Stimulated activated CD4-positive, alpha-beta T cell treated with anti-CD3 and anti-CD28 coated beads, Interleukin-4, amount 100 ng/mL, for 1 hour (primary cell): ENCODE measurements around the gene DNHD1.

Experiments
- DNase-seq: peaks from one replicate; pipeline ENCODE4 v3.0.0-alpha.2; 2020

The DNHD1 gene

GRCh38 chr11:6541356-6541755 is 44.3 kb downstream of the DNHD1 start:
- no peak for DNase-seq

DNA sequence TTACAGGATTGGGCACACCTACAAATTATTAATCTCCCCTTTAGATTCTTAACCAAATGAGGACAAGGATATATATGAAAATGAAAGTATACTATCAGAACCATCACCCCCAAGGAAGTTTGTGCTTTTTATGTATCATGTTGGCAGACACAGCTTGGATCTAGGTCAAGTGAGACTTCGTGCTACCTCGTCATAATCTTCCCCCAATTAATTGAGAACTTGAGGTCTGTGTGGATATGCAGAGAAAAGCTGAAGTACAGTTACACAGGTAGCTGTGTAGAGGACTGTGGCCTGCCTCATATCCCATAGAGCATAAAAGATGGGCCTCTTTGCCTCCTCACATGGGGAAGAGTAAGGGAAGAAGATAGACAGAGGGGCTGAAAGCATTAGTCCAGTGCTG is 45.6 kb downstream of the DNHD1 start:
- DNase-seq = no peak

DNA sequence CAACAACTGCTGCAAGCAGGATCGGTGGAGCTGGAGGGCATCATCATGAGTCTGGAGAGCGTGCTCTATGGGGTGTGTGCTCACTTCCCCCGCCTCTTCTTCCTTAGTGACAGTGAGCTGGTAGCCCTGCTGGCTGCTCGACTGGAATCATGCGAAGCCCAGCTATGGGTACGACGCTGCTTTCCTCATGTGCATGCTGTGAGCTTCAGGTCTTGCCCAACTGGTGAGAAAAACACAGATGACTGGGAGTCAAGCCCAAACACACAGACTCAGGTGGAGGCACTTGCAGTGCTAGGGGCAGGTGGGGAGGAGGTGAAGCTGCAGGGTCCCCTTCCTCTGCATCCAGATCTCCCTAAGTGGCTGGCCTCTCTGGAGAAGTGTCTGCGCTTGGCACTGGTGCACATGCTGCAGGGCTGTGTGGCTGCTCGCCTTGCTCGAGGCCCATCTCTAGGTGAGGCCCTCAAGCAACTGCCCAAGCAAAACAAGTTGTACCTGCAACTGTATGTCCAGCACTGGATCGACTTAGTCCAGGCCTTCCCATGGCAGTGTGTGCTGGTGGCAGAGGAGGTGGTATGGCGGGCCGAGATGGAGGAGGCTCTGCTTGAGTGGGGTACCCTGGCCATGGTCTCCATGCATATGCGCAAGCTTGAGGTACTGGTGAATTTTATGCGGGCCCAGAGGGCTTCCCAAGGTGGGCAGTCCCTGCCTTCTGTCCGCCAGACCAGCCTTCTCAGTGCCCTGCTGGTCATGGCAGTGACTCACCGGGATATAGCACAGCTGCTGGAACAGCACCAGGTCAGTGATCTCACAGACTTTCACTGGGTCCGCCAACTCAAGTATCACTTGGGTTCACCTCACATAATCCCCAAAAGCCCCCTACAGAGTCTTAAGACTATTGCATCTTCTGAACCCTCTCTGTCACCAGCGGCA is 48.1 kb downstream of the DNHD1 start:
- no peak for DNase-seq

DNA sequence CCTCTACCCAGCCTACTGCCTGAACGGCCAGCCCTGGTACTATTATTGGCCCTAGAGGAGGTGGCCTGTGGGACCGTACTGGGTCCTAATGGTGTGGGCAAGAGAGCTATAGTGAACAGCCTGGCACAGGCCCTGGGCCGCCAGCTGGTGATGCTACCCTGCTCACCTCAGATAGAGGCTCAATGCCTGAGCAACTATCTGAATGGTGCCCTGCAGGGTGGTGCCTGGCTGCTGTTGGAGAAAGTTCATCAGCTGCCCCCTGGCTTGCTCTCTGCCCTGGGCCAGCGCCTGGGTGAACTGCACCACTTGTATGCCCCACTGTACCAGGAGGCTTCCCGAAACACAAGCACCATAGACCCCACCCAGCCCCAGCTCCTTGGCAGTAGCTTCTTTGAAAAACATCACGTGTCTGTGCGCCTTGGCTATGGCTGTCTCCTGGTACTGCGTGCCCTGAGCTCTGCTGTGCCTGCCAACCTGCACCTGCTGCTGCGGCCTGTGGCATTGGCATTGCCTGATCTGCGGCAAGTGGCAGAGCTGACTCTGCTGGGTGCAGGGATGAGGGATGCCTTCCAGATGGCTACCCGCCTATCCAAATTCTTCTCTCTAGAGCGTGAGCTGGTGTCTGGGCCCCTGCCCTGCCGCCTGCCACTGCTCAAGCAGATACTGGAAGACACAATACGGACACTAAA is 49.0 kb downstream of the DNHD1 start:
- no peak for DNase-seq

DNA sequence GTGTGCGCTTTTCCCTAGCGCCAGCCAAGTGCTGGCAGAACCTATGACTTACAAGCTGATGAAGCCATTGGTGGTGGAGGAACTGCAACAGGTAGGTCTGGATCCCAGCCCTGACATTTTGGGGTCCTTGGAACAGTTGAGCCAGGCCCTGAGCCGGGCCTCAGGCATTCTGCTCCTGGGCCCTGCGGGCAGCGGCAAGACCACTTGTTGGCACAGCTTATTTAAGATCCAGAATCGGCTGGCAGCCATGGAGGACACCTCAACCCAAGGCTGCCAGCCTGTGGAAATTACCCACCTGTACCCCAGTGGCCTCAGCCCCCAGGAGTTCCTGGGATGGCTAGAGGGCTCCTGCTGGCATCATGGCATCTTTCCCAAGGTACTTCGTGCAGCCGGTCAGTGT is 49.7 kb downstream of the DNHD1 start:
- DNase-seq = no peak

GRCh38 chr11:6547177-6547576 is 50.1 kb downstream of the DNHD1 start:
- no peak for DNase-seq

GRCh38 chr11:6548121-6548520 is 51.0 kb downstream of the DNHD1 start:
- DNase-seq = no peak

GRCh38 chr11:6548641-6549040 is 51.6 kb downstream of the DNHD1 start:
- DNase-seq = no peak

- DNase-seq = no peak
Observed at GRCh38 chr11:6553634-6554033, 56.6 kb downstream of the DNHD1 start.

DNA sequence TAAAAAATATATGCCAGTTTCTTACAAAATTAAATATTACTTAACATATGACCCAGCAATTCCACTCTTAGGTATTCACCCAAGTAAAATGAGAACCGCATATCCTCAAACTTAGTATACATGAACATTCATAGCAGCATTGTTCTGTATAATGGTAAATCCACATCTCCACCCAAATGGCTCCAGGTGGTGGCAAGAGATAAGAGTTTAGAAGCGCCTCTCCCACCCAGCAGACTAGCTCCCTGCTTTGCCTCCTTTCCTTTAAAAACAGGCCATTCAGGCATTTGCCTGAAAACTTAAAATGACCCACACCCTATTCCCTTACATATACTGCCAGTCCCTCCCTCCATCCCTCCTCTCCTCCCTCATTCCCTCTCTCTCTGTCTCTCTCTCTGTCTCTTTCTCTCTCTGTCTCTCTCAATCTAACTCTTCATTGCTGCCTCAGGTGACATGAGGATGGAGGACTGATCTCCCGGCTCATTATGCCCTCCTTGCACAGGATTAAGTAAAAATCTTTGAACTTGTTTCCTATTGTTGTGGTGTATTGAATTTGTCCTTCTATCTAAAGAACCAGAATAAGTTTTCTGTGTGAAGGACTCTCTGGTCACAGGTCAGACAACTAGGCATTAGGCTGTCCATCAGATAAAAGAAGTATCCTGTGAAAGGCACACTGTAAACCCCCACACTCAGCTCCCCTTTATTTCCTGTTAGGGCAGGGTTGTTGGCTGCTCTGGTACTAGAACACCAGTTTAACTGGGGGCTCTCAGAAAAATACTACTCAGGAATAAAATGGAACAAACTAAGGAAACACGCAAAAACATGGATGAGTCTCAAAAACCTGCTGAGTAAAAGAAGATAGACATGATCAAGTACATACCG is 58.0 kb downstream of the DNHD1 start:
- DNase-seq = no peak

DNA sequence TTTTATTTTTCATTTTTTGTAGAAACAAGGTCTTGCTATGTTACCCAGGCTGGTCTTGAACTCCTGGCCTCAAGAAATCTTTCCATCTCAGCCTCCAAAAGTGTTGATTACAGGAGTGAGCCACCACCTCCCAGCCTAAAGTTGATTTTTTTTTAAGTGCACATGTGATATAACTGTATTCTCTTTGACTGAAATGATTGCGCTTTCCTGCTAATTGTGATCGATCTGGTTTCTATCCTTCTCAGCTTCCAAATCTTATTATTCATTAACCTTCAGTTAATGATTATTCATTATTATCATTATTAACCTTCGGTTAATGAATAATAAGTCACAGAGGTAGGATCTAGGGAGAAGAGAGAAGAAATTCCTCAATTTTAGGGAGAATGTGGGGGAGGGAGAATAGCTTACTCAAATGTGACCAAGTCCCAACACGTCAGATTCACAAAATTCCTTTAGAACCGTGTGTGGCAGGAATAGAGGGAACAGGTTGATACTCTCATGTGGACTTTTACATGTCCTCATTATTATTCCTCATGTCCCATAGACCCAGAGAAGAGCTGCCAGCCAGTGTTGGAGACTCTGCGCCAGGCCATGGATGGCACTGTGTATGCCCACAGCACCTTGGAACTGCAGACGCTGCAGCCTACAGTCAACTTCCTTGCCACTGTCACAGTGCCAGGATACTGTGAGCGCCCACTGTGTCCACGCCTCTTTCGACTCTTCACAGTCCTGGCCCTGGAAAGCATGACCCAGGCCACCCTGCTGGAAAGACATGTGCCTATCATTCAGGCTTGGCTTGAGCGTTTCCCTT is 59.3 kb downstream of the DNHD1 start:
- no peak for DNase-seq

DNA sequence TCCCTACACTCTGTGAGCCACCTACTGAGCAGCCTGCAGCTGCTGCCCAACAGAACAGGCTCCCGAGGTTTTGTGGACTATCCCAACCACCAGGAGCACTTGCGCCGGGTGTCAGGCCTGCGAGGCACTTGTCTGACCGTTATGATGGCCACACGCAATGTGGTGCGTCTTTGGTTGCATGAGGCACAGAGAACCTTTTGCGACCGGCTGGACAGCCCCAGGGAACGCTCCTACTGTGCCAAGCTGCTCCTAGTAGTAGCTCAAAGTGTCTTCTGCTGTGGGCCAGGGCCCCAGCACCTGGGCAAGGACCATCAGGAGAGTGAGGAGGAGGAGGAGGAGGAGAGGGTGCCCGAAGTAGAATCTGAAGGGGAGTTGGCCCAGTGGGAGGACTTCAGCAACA is 60.0 kb downstream of the DNHD1 start:
- no peak for DNase-seq

DNA sequence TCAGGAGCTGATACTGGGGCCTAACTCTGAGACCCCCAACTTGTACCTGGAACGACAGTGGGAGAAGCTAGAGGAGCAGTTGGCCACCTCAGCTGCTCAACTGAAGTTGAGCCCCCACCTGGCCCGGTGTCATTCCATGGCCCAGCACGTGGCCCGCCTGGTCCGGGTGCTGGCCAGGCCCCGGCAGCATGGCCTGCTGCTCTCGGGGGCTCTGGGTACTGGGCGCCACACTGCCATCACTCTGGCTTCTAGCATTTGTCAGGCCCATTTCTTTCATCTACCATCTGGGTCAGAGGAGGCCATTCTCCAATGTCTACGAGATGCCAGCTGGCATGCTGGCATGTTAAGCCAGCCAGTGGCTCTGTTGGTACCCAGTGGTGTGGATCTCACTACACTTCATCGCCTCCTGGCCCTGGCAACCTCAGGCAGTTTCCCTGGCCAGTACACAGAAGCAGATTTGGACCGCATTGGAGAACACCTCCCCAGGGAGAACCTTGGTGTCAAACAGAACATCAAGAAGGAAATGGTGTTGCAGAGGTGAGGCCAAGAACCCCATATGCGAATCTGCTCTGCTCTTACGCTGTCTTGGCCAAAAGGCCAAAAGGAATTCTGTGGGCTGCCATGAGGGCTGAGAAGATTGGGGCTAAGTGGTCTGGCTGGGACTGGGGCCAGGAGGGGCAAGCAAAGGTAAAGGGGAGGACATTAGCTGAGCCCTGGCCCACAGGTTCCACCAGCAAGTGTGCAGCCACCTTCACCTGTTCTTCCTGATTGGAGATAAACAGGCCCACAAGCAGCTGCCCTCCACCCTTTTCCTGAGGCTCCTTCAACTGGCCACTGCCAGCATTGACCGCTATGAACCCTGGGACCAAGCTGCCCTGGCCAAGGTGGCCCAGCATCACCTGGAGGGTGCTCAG is 60.9 kb downstream of the DNHD1 start:
- DNase-seq = no peak

GRCh38 chr11:6559369-6559768 is 62.3 kb downstream of the DNHD1 start:
- no peak for DNase-seq

DNA sequence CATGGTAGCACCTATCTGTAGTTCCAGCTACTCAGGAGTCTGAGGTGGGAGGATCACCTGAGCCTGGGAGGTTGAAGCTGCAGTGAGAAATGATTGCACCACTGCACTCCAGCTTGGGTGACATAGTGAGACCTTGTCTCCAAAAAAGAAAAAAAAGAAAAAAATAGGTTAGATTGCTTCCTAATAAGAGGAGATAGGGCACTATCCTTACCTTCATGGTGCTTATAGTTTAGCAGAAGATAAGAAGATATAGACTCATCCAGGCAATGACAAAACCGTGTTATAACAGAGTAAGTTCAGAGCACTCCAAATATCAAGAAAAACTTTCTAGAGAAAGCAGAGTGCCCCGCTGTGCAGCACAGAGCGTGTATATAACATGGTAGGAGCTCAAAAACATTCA is 64.2 kb downstream of the DNHD1 start:
- no peak for DNase-seq

DNA sequence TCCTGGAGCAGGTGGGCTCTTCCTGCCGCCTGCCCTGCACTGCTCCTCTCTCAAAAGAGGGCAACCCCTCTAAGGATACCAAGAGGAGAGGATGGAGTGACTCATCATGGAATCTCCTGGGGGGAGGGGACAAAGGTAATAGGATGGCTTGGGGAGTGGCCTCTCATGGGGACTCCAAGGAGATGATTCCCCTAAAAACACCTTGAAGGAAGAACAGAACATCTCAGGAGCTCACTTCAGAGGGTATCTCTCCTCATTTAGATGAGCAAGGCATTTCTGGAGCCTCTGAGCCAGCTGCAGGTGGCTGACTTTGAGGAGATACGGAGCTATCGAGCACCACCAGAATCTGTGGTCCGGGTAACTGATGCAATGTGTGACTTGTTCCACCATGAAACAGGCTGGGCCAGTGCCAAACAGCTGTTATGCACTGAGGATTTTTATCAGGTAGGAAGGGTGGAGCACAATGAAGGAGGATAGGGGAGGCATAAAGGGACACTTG is 66.1 kb downstream of the DNHD1 start:
- no peak for DNase-seq

GRCh38 chr11:6563667-6564066 is 66.6 kb downstream of the DNHD1 start:
- no peak for DNase-seq

GRCh38 chr11:6565325-6565724 is 68.2 kb downstream of the DNHD1 start:
- DNase-seq = no peak

GRCh38 chr11:6565988-6566703 is 69.1 kb downstream of the DNHD1 start:
- no peak for DNase-seq

DNA sequence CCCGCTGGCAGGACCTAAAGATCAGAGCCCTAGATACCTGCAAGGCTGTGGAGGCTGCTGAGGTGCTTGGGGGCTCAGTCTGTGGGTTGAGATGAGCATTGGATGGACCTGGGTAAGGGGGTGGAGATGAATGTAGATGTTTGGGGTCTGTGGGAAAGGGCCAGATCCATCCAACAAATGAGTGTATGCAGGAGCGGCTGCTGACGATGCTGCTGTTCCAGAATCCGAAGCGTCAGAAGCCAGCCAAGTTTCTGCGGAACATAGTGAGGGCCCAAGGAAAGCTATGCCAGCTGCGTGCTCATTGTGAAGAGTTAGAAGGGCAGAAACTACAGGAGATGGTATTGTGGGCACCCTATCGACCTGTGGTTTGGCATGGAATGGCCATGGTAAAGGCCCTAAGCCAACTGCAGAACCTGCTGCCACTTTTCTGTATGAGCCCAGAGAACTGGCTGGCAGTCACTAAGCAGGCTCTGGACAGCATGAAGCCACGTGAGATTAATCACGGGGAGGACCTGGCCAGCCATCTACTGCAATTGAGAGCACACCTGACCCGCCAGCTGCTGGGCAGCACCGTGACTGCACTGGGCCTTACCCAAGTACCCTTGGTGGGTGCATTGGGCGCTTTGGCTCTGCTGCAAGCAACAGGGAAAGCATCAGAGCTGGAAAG is 69.8 kb downstream of the DNHD1 start:
- no peak for DNase-seq
